ENCODE measurements around the gene ATP6V1C2. TPM values are rescaled to one million over a fixed set of nuclear protein-coding genes. Genes with fewer than 3 reads are reported as not detected.

Gene ATP6V1C2
- total RNA-seq, 1 experiment from 2014 or later: not detected

DNA sequence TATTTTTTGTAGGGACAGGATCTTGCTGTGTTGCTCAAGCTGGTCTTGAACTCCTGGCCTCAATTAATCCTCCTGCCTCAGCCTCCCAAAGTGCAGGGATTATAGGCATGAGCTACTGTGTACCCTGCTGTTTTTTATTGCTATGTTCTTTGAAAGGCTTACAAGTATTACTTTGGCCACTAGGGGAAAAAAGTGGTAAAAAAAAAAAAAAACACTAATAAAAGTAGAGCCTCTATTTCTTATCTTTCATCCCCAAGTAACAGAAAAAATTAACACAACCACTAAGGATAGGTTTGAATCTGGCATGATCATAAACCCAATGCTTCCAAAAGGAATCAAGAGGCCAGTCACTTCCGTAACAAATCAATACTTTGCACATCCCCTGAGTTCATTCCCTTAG, 43.2 kb upstream of the ATP6V1C2 start:
- no TSS peak for BruUV-seq (replicated peaks)
- Histone ChIP-seq H3F3A (ENCODE audit: insufficient read depth, low read depth) (peaks cover 4% of the 10 kb centered on the region; the same call in 1 of the 2 replicates), H3K36me3 (ENCODE audit: low read depth) (peaks cover 17% of the 10 kb centered on the region), H3K9me3 (ENCODE audit: insufficient read depth, low read depth) (no peaks in the 10 kb centered on the region), H3K4me1 (replicated peaks; ENCODE audit: insufficient read depth) (no peaks in the 10 kb centered on the region), H3K4me2 (no peak overlapping the region), H3K9me2 (ENCODE audit: insufficient read depth) (no peaks in the 10 kb centered on the region), H3K27me3 (ENCODE audit: insufficient read depth, low read depth) (no peaks in the 10 kb centered on the region), H2AFZ (no peak overlapping the region), H3K79me2 (ENCODE audit: low read depth) (0 out of 2 replicates have a peak, but pooled peaks cover 7% of the 10 kb centered on the region), H3K27ac (no peak overlapping the region), H4K20me1 (ENCODE audit: insufficient read depth) (peaks cover 7% of the 10 kb centered on the region; the same call in 1 of the 2 replicates), H3K4me3 (no peak overlapping the region)
- CTCF ChIA-PET: interaction anchor here (0.7 kb wide), 1 partner anchor 775 kb away, joined by 4 read pairs; no protein-coding TSS in a partner anchor
- no peak for DNase-seq
- intact Hi-C loops (cut with micrococcal nuclease; ENCODE audit: unreplicated experiment): no loop called here
- POLR2A ChIA-PET (ENCODE audit: unreplicated experiment): interaction anchor here (0.7 kb wide), 1 partner anchor 546 kb away, joined by 15 read pairs; no protein-coding TSS in a partner anchor
- TF ChIP-seq CTCF (conservative IDR thresholded peaks at IDR 0.05): peak; percentile 57
- TF ChIP-seq EZH2 (IDR thresholded peaks at IDR 0.05; ENCODE audit: low read depth): no peak

DNA sequence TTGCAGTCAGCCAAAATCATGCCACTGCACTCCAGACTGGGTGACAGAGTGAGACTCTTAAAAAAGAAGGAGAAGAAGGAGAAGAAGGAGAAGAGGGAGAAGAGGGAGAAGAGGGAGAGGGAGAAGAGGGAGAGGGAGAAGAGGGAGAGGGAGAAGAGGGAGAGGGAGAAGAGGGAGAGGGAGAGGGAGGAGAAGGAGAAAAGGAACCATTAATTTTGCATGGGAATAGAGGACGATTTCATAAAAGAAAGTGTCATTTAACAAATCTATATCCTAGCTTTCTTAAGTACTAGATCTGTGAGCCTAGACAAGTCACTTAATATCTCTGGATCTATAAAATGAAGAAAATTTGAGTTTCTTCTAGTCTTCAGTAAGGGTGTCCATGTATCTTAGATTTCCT, 41.2 kb upstream of the ATP6V1C2 start:
- POLR2A ChIA-PET (ENCODE audit: unreplicated experiment): no interaction called here
- Histone ChIP-seq H3K27ac (no peak overlapping the region), H3K79me2 (ENCODE audit: low read depth) (peaks cover 24% of the 10 kb centered on the region), H3K4me2 (no peak overlapping the region), H4K20me1 (ENCODE audit: insufficient read depth) (peaks cover 20% of the 10 kb centered on the region), H3K9me3 (ENCODE audit: insufficient read depth, low read depth) (no peaks in the 10 kb centered on the region), H3K4me3 (no peak overlapping the region), H3F3A (ENCODE audit: insufficient read depth, low read depth) (peaks cover 4% of the 10 kb centered on the region; the same call in 1 of the 2 replicates), H3K9me2 (ENCODE audit: insufficient read depth) (no peaks in the 10 kb centered on the region), H3K27me3 (ENCODE audit: insufficient read depth, low read depth) (no peaks in the 10 kb centered on the region), H2AFZ (no peak overlapping the region), H3K4me1 (replicated peaks; ENCODE audit: insufficient read depth) (no peaks in the 10 kb centered on the region), H3K36me3 (ENCODE audit: low read depth) (peaks cover 16% of the 10 kb centered on the region; the same call in 1 of the 2 replicates)
- intact Hi-C loops (cut with micrococcal nuclease; ENCODE audit: unreplicated experiment): no loop called here
- TF ChIP-seq CTCF (conservative IDR thresholded peaks at IDR 0.05) (no peak), EZH2 (IDR thresholded peaks at IDR 0.05; ENCODE audit: low read depth) (no peak)
- no peak for DNase-seq
- CTCF ChIA-PET: no interaction called here
- no TSS peak for BruUV-seq (replicated peaks)

GRCh38 chr2:10680957-10681356, 40.5 kb upstream of the ATP6V1C2 start:
- intact Hi-C loops (cut with micrococcal nuclease; ENCODE audit: unreplicated experiment): no loop called here
- Histone ChIP-seq H3K4me2 (no peak overlapping the region), H3F3A (ENCODE audit: insufficient read depth, low read depth) (peaks cover 4% of the 10 kb centered on the region; the same call in 1 of the 2 replicates), H4K20me1 (ENCODE audit: insufficient read depth) (peaks cover 20% of the 10 kb centered on the region), H3K36me3 (ENCODE audit: low read depth) (peaks cover 13% of the 10 kb centered on the region; the same call in 1 of the 2 replicates), H3K4me3 (no peak overlapping the region), H2AFZ (no peak overlapping the region), H3K27me3 (ENCODE audit: insufficient read depth, low read depth) (no peaks in the 10 kb centered on the region), H3K79me2 (ENCODE audit: low read depth) (peaks cover 31% of the 10 kb centered on the region), H3K4me1 (replicated peaks; ENCODE audit: insufficient read depth) (no peaks in the 10 kb centered on the region), H3K9me2 (ENCODE audit: insufficient read depth) (no peaks in the 10 kb centered on the region), H3K9me3 (ENCODE audit: insufficient read depth, low read depth) (no peaks in the 10 kb centered on the region), H3K27ac (no peak overlapping the region)
- no peak for DNase-seq
- CTCF ChIA-PET: interaction anchor here (0.6 kb wide), 1 partner anchor 46 kb away, joined by 3 read pairs; no protein-coding TSS in a partner anchor
- BruUV-seq (replicated peaks): no TSS peak
- TF ChIP-seq EZH2 (IDR thresholded peaks at IDR 0.05; ENCODE audit: low read depth) (no peak), CTCF (conservative IDR thresholded peaks at IDR 0.05) (no peak)
- POLR2A ChIA-PET (ENCODE audit: unreplicated experiment): no interaction called here

Measured in PC-9 (cell line).